DOHH2 (cell line): ENCODE measurements around the gene NT5DC1.

Experiments used
- H3F3A ChIP-seq: fragments of 200-600 bp; sonication (generic), shearing (Covaris generic); 2 replicates; pipeline ENCODE4 v1.6.0; 2016; ENCODE audit warnings: antibody characterized with exemption, mild to moderate bottlenecking; ENCODE audit not compliant: control insufficient read depth, insufficient read depth
- H3K27ac ChIP-seq: fragments of 200-600 bp; sonication (generic); 2 replicates; pipeline ENCODE4 v1.5.1; 2014; ENCODE audit warnings: low read depth, mild to moderate bottlenecking, low read length, moderate library complexity
- H3K27me3 ChIP-seq: fragments of 200-600 bp; sonication (generic); 2 replicates; pipeline ENCODE4 v1.6.1; 2014; ENCODE audit warnings: mild to moderate bottlenecking, low read length, mixed read lengths; ENCODE audit not compliant: control insufficient read depth
- H3K36me3 ChIP-seq: fragments of 200-600 bp; sonication (generic); 2 replicates; pipeline ENCODE4 v1.6.1; 2014; ENCODE audit warnings: mild to moderate bottlenecking, low read length, moderate library complexity, mixed read lengths; ENCODE audit not compliant: control insufficient read depth
- H3K4me1 ChIP-seq: fragments of 200-600 bp; sonication (generic); 2 replicates; pipeline ENCODE4 v1.6.1; 2014; ENCODE audit warnings: mild to moderate bottlenecking, low read length, mixed read lengths; ENCODE audit not compliant: control insufficient read depth
- H3K4me2 ChIP-seq: fragments of 200-600 bp; sonication (generic); 2 replicates; pipeline ENCODE4 v1.6.0; 2014; ENCODE audit warnings: mild to moderate bottlenecking, low read length, moderate library complexity
- H3K4me3 ChIP-seq: fragments of 200-600 bp; sonication (generic); 2 replicates; pipeline ENCODE4 v1.5.1; 2014; ENCODE audit warnings: mild to moderate bottlenecking, low read length, mixed read lengths
- H3K79me2 ChIP-seq: fragments of 200-600 bp; sonication (generic); 2 replicates; pipeline ENCODE4 v1.6.1; 2014; ENCODE audit warnings: mild to moderate bottlenecking, low read length, mixed read lengths; ENCODE audit not compliant: control insufficient read depth
- H3K9me2 ChIP-seq: fragments of 200-600 bp; sonication (generic); replicated peaks from 2 replicates; pipeline ENCODE4 v1.6.1; 2014; ENCODE audit warnings: mild to moderate bottlenecking, low read length, mixed read lengths; ENCODE audit not compliant: control insufficient read depth
- H3K9me3 ChIP-seq: fragments of 200-600 bp; sonication (generic); 2 replicates; pipeline ENCODE4 v1.6.1; 2014; ENCODE audit warnings: antibody characterized with exemption, low read length, mixed read lengths; ENCODE audit not compliant: control insufficient read depth, insufficient read depth
- H4K20me1 ChIP-seq: fragments of 200-600 bp; sonication (generic); 2 replicates; pipeline ENCODE4 v1.6.0; 2014; ENCODE audit warnings: low read depth, mild to moderate bottlenecking, antibody characterized with exemption, low read length, moderate library complexity; ENCODE audit not compliant: control insufficient read depth, insufficient read depth
- CTCF ChIP-seq: fragments of 200-600 bp; sonication (generic); IDR thresholded peaks from one replicate; pipeline ENCODE4 v1.5.1; 2014; ENCODE audit warnings: antibody characterized with exemption, mild to moderate bottlenecking, low read depth, low read length; ENCODE audit not compliant: poor library complexity, severe bottlenecking
- EZH2phosphoT487 ChIP-seq: fragments of 200-600 bp; sonication (generic); IDR thresholded peaks from 2 replicates; pipeline ENCODE4 v1.6.1; 2017; ENCODE audit warnings: borderline replicate concordance, mild to moderate bottlenecking, antibody characterized with exemption, low read length, moderate library complexity, mixed read lengths

The NT5DC1 gene

GRCh38 chr6:116168148-116168547, 67.5 kb downstream of the NT5DC1 start:
- no peak for TF ChIP-seq EZH2phosphoT487
- no peak for TF ChIP-seq CTCF
- H3K4me3 ChIP-seq, result no peak overlapping the region
- H4K20me1 ChIP-seq, result no peaks in the 10 kb centered on the region
- no peaks in the 10 kb centered on the region for H3F3A ChIP-seq
- no peak overlapping the region for H3K4me2 ChIP-seq
- no peaks in the 10 kb centered on the region for H3K36me3 ChIP-seq
- no peaks in the 10 kb centered on the region for H3K79me2 ChIP-seq
- H3K9me2 ChIP-seq, result no peaks in the 10 kb centered on the region
- H3K27me3 ChIP-seq, result no peaks in the 10 kb centered on the region
- peaks cover 4% of the 10 kb centered on the region; the same call in 1 of the 2 replicates for H3K4me1 ChIP-seq
- H3K27ac ChIP-seq, result no peak overlapping the region
- H3K9me3 ChIP-seq, result no peaks in the 10 kb centered on the region

GRCh38 chr6:116169880-116170279, 69.2 kb downstream of the NT5DC1 start:
- no peaks in the 10 kb centered on the region for H3K27me3 ChIP-seq
- no peaks in the 10 kb centered on the region for H3K79me2 ChIP-seq
- no peaks in the 10 kb centered on the region for H3K9me3 ChIP-seq
- H3K9me2 ChIP-seq, result no peaks in the 10 kb centered on the region
- H3K4me3 ChIP-seq, result no peak overlapping the region
- H3K36me3 ChIP-seq, result no peaks in the 10 kb centered on the region
- no peaks in the 10 kb centered on the region for H3F3A ChIP-seq
- peaks cover 4% of the 10 kb centered on the region; the same call in 1 of the 2 replicates for H3K4me1 ChIP-seq
- H3K27ac ChIP-seq, result no peak overlapping the region
- H3K4me2 ChIP-seq, result no peak overlapping the region
- no peak for TF ChIP-seq EZH2phosphoT487
- no peak for TF ChIP-seq CTCF
- no peaks in the 10 kb centered on the region for H4K20me1 ChIP-seq

- Histone ChIP-seq H4K20me1 (no peaks in the 10 kb centered on the region), H3K27ac (no peak overlapping the region), H3K36me3 (no peaks in the 10 kb centered on the region), H3K4me2 (no peak overlapping the region), H3K79me2 (no peaks in the 10 kb centered on the region), H3K9me2 (no peaks in the 10 kb centered on the region), H3K9me3 (no peaks in the 10 kb centered on the region), H3K4me1 (peaks cover 4% of the 10 kb centered on the region; the same call in 1 of the 2 replicates), H3F3A (no peaks in the 10 kb centered on the region), H3K27me3 (no peaks in the 10 kb centered on the region), H3K4me3 (no peak overlapping the region)
- TF ChIP-seq CTCF (no peak), EZH2phosphoT487 (no peak)
Measured at GRCh38 chr6:116170358-116171057, 69.9 kb downstream of the NT5DC1 start.
